NK-92 (cell line): ENCODE results near the gene YWHAQ.

Experiments used
- DNase-seq: peaks from one replicate; lab custom pipeline; 2025; ENCODE audit not compliant: unreplicated experiment; lab: John Stamatoyannopoulos, UW

YWHAQ gene

GRCh38 chr2:9655441-9656269 is 24.9 kb upstream of the YWHAQ start:
- DNase-seq = no peak

- no peak for DNase-seq
Measured at GRCh38 chr2:9654452-9655100, 23.8 kb upstream of the YWHAQ start.

GRCh38 chr2:9653485-9654271 is 22.9 kb upstream of the YWHAQ start:
- no peak for DNase-seq

GRCh38 chr2:9652898-9653479 is 22.2 kb upstream of the YWHAQ start:
- DNase-seq = no peak

GRCh38 chr2:9652267-9652666 is 21.5 kb upstream of the YWHAQ start:
- DNase-seq = no peak

- DNase-seq = no peak
Measured at GRCh38 chr2:9650119-9650821, 19.5 kb upstream of the YWHAQ start.

- no peak for DNase-seq
Measured at GRCh38 chr2:9649261-9649660, 18.5 kb upstream of the YWHAQ start.

- no peak for DNase-seq
Measured at GRCh38 chr2:9648821-9649220, 18.0 kb upstream of the YWHAQ start.

- DNase-seq = no peak
Measured at GRCh38 chr2:9647884-9648283, 17.1 kb upstream of the YWHAQ start.

GRCh38 chr2:9646196-9647030 is 15.6 kb upstream of the YWHAQ start:
- DNase-seq = no peak

GRCh38 chr2:9644603-9645002 is 13.8 kb upstream of the YWHAQ start:
- DNase-seq = no peak

GRCh38 chr2:9644021-9644420 is 13.2 kb upstream of the YWHAQ start:
- no peak for DNase-seq

- no peak for DNase-seq
Measured at GRCh38 chr2:9641641-9642040, 10.8 kb upstream of the YWHAQ start.

- DNase-seq = no peak
Measured at GRCh38 chr2:9640403-9641104, 9.8 kb upstream of the YWHAQ start.

- no peak for DNase-seq
Measured at GRCh38 chr2:9639740-9640343, 9.0 kb upstream of the YWHAQ start.

GRCh38 chr2:9639000-9639602 is 8.3 kb upstream of the YWHAQ start:
- DNase-seq = no peak

- no peak for DNase-seq
Measured at GRCh38 chr2:9638532-9638931, 7.7 kb upstream of the YWHAQ start.

GRCh38 chr2:9637330-9637729 is 6.5 kb upstream of the YWHAQ start:
- no peak for DNase-seq

GRCh38 chr2:9634133-9634532 is 3.3 kb upstream of the YWHAQ start:
- no peak for DNase-seq
